ENCODE measurements around the gene RNF144A.
"Not testable (repeated sequence)": the region's sequence is repeated elsewhere in the genome, so short reads cannot be mapped to it uniquely, and the experiment has no call there.

RNF144A gene, protein sequence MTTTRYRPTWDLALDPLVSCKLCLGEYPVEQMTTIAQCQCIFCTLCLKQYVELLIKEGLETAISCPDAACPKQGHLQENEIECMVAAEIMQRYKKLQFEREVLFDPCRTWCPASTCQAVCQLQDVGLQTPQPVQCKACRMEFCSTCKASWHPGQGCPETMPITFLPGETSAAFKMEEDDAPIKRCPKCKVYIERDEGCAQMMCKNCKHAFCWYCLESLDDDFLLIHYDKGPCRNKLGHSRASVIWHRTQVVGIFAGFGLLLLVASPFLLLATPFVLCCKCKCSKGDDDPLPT

DNA sequence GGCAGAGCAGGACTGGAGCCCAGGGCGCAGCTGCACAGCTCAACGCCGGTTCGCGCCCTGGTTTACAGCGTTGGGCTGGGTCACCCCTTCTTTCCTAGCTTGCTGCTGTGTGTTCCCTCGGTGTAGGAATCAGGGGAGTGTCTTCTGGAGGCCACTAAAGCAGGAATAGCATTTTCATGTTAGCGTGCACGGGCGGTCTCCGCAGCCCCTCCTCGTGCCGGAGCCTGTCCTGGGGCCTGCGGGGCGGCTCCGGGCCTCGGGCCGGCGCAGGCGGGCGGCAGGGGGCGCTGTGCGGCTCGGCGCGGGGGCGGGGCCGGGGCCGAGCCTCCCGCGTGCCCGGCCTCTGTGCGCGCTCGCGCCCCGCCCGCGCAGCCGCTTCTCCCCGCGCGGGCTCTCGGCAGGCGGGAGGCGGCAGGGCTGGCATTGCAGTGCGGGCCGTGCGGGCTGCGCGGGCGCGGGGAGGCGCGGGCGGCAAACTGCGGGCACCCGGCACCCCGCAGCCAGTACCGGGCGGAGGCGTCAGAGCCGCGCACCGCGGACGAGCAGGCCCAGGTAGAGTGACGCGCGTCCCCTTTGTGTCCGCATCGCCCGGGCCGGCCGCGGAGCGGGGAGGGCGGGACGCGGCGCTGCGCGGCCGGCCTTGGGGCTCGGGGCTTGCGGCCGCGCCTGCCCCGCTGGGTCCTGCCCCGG lies at the start of gene RNF144A:
TSS of gene RNF144A (plus strand) at position 342 of the 690 bp plus-strand sequence. CDS start 79,515 bp downstream, outside the sequence.
- DNase-seq = peak; percentile 68

DNA sequence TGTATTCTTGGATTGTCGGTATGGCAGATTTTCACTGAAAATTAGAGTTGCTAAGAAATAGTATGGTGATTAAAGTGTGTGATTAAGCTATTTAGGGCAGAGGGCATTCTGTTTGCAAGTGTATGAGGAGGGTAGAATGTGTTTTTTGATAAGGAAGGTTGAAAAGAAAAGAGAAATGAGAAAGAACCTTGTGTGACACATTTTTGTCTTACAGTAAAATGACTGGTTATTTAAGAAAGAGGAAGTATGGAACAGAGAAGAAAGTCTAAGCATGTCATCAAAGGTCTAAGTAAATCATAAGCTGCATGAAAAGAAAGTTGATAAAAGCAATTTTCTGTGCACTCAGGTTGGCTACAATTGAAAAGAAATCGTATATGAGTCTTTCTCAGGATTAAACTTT lies 44.8 kb upstream of the RNF144A start:
- no peak for DNase-seq

DNA sequence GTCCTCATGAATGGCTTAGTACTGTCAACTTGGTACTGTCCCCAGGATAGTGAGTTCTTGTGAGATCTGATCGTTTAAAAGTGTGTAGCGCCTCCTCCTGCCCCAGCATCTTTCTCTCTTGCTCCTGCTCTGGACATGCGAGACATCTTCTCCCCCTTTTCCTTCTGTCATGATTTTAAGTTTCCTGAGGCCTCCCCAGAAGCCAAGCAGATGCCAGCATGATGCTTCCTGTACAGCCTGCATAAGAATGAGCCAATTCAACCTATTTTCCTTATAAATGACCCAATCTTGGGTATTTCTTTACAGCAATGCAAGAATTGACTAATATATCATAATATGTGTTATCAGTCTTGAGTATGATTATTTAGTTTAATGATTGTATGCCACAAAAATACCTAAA lies 43.2 kb upstream of the RNF144A start:
- no peak for DNase-seq

DNA sequence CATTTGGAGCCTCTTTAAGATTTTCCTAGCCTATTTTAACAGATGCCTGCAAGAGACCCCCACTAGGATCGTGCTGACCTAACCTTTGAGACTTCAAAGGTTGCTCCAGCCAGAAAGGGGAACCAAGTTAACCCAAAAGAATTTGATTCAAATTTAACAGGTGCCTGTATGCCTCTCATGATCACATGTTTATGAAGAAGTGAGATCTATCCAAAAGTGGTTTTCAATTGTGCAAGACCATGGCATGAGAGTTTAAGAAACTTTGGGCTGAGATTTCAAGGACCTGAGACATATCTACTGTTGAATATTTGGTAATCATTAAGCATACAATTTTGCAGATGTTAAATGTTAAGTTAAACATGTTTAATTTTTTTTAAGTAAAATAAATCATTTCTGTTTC lies 40.9 kb upstream of the RNF144A start:
- no peak for DNase-seq

DNA sequence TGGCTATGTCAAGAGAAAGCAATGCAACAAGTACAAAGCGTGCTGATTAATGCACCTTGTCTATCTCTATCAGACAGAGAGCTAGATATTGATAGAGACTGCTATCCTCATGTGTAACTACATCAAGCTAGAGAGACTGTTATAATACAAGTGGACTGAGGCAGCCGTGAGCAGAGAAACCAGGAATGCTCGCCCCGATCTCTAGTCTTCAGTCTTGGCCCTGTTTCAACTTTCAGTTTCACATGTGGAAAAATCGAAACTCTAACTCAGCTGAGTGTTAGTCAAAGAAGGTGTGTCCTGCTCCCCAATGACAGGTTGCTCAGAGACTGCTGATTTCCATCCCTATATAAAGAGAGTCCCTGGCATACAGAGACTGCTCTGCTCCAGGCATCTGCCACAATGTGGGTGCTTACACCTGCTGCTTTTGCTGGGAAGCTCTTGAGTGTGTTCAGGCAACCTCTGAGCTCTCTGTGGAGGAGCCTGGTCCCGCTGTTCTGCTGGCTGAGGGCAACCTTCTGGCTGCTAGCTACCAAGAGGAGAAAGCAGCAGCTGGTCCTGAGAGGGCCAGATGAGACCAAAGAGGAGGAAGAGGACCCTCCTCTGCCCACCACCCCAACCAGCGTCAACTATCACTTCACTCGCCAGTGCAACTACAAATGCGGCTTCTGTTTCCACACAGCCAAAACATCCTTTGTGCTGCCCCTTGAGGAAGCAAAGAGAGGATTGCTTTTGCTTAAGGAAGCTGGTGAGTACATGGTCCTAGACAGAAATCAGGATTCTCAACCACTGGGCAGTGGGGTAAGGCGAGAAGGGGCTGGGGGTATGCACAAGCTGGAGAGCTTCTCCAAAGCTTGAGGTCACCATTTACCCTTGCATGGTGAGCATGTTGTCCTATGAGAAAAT lies 39.6 kb upstream of the RNF144A start, which contains the start of gene RSAD2:
TSS of gene RSAD2 (plus strand) at position 376 of the 903 bp plus-strand sequence. CDS start at position 400, 24 bp downstream.
- no peak for DNase-seq

DNA sequence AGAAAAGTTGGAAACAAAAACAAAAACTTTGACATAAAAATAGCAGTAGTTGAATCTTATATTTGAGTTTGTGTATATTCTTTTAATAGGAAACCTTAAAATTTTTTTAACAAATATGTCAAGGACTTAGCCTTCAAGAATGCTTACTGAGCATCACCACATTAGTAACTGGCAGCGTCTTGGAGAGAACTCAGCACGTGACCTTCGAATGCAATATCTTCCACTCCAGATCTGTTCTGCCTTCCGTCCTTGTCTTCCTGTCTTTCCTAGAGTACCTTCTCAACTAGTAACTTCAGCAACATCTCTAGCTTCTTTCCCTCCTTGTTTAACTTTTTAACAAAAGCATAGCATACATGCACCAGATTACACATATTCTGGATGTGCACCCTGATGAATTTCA lies 38.7 kb upstream of the RNF144A start:
- DNase-seq = no peak

DNA sequence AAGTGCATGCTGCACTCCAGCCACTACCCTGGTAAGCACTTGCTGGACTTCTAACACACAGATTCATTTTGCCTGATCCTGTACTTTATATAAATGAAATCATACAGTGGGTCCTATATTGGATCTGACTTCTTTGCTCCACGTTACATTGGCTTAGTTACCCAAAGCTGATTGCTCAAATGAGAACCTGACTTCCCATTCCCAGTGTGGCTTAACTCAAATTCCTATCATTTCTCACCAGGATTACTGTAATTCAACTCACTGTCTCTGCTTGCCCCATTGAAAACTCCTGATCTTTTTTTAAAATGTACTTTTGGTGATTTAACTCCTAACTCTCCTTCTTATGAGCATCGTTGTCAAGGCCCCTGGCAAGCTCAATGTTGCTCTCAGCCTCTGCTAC lies 38.2 kb upstream of the RNF144A start:
- no peak for DNase-seq

DNA sequence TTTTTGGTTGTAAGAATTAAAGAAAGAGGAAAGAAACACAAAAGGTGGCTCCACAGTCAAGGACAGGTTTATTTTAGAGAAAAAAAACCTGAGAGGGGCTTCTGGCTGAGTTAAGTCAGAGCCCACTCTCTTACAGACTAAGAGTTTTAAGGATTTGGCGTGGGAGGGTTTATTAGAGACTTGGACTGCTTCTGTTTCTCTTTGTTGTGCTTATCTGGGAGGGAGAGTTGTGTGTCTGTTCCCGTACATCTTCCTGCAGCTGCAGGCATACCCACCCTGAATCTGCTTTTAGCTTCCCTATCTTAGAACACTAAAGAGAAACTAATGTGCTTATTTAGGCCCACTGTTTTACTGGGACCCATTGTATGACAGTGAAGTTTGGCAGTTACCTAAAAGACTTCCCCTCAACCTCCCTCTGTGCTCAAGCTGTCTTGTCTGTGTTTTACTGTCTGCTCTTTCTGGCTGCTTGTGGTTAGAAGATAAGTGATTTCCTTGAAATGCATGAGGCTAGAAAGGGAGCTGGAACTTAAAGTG lies 36.9 kb upstream of the RNF144A start:
- DNase-seq = peak; percentile 29

DNA sequence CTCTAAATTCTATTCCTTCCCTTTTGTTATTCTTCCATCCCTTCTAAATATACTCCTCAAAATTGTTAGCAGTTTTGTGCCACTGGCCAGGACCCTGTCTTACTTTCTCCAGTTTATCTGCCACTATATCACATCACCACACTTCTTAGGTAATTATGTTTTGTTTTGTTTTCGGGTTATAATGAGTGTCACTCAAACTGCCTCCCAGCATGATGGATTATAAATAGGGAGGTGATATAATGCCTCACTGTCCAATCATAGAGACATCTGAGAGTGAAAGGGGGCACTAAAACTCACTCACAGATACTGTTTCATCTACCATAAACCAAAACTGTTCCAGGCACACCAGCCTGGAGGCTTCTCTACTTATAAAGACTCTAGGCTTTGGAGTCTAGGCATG lies 36.2 kb upstream of the RNF144A start:
- no peak for DNase-seq

DNA sequence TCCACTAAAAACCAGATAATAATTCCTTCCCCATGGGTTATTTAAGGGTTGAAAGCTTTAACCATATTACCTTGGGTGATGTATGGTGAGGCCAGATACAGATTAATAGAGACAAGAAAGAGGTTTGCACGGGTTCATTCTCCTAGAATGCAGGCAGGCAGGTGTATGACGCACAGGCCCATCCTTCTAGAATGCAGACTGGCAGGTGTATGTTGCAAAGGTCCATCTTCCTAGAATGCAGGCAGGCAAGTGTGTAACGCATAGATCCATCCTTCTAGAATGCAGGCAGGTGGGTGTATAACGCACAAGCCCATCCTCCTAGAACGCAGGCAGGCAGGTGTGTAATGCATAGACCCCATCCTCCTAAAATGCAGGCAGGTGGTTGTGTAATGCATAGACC lies 35.7 kb upstream of the RNF144A start:
- DNase-seq = no peak

DNA sequence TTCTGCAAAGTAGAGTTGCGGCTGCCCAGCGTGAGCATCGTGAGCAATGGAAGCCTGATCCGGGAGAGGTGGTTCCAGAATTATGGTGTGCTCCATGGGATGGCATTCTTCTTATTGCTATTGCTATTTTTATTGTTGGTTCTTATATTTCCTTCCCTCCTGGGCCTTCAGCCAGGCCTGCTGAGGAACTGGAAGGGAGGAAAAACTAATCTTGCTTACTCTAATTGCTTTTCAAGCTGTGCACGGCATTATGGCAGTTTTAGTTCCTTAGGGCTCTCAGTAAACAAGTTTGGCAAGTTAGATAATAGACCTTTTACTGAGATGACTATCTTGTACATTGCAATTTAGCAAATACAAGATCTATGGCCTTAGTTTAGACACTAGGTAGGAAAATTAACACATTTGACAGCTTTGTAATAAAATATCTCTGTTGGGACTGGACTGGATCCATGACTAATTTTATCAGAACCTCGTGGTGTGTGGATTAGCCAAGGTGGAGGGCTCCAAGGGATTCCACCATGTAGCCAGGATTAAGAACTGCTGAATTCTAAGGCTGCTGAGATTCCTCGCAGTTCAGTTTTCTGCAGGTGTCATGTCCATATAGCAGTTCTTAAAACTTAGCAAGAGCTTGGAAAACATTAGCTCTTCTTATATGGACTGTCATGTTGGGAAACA lies 33.6 kb upstream of the RNF144A start:
- DNase-seq = no peak

DNA sequence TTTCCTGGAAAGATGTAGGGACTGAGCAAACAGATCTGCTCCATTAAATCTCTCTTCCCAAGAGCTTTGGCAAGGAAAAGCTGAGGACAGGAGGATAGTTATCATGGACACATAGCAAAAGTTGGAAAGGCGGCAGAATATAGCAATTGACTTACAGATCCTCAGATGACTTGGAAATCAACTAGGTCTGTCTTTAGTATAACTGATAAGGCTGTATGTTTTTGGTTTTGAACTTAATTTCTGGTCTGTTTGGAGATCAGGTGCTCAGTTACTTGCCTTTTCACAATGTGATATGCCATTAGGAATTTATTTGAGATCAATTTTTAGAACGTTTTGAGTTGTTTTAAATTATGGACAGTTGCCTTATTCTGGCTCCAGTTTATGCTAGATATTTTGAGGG lies 31.7 kb upstream of the RNF144A start:
- DNase-seq = no peak

DNA sequence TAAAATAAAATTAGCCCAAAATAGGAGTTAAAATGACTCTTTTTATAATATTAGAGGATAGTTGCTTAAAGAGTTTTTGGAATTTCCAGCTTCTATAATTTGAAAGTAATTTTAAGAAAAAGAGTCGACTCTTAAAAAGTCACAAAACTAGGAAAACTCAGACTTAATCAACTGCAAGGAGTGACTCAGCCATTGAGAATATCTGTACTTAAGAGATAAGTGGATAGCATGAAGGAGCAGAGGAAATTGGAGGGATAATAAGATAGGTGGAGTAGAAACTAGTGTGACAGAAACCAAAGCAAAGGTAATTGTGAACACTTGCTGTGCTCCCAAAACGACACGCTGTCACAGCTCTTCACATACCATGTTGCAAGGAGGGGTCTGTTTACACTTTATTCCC lies 31.2 kb upstream of the RNF144A start:
- DNase-seq = no peak

DNA sequence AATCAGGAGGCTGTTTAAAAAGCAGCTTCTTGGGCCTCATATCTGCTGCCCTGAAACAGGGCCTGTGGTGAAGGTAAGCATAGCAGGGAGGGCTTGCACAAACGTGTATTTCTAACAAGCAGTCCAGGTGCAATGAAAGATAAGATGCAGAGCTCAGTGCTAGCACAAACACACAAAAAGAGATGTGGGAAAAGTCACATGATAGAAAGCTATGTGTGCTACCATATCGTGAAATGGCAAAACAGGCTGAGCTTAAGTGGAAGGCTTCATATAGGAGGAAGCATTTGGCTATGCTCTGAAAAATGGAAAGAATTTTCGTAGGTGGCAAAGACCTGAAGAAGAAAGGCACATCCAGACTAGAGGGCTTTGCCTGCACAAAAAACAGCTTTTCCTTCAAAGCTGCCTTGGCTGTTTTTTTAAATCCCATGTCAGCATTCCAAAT lies 29.4 kb upstream of the RNF144A start:
- no peak for DNase-seq

DNA sequence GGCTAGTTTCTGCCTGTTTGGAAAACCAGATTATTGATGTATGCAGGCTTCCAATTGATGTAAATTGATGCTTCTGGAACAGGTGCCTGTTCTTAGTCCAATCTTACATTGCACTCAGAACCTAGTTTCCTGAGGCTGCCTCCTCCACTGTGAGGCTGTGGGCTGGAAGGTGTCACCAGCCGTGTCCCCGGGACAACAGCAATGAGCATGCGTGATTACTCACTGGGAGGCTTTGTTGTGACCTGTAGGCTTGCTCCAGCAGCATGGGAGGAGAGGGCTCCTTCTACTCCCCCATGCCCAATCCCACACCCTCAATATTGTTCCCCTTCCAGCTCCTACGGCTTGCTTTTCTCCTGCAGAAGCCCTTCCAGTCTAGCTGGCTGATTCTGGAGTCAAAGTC lies 28.5 kb upstream of the RNF144A start:
- no peak for DNase-seq

DNA sequence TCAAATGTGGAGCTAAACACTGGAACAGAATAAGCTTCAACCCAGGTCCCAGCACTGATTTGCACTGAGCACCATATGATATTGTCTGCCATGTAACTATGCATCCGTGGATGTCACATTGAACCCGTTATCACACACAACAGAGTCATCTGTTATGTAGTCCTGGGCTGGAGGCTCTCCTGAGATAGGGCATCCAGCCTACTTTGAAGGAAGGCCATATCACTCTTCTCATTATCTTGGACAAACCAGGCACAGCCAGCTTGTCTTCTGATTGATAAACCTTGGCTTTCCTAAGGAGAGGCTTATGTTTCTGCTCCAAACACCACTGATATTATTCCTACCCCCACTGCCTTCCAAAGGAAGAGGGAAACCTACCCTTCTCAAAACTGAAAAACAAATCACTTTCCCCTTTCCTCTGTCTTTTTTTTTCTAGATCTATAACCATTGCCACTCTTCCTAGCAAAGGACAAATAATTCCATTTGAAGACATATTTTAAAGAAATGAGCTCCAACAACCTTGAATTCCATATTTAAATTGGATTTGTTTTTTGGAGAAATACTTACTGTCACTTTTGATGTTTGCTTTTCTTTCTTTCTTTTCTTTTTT lies 23.2 kb upstream of the RNF144A start:
- no peak for DNase-seq

DNA sequence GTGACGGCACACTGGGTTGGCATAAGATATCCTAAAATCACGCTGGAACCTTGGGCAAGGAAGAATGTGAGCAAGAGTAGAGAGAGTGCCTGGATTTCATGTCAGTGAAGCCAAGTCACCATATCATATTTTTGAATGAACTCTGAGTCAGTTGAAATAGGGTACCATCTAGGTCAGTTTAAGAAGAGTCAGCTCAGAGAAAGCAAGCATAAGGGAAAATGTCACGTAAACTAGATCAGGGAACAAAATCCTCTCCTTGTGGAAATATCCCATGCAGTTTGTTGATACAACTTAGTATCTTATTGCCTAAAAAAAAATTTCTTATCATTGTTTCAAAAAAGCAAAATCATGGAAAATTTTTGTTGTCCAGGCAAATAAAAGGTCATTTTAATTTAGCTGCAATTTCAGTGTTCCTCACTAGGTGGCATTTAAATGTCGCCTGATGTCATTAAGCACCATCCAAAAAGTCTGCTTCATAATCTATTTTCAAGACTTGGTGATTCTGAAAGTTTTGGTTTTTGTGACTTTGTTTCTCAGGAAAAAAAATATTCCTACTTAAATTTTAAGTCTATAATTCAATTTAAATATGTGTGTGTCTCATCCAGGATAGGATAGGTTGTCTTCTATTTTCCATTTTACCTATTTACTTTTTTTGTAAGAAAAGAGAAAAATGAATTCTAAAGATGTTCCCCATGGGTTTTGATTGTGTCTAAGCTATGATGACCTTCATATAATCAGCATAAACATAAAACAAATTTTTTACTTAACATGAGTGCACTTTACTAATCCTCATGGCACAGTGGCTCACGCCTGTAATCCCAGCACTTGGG lies 20.1 kb upstream of the RNF144A start:
- DNase-seq = no peak

DNA sequence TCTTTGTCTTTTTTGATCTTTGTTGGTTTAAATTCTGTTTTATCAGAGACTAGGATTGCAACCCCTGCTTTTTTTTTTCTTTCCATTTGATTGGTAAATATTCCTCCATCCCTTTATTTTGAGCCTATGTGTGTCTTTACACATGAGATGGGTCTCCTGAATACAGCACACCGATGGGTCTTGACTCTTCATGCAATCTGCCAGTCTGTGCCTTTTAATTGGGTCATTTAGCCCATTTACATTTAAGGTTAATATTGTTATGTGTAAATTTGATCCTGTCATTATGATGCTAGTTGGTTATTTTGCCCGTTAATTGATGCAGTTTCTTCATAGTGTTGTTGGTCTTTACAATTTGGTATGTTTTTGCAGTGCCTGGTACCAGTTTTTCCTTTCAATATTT lies 14.6 kb upstream of the RNF144A start:
- not testable (repeated sequence) for DNase-seq

DNA sequence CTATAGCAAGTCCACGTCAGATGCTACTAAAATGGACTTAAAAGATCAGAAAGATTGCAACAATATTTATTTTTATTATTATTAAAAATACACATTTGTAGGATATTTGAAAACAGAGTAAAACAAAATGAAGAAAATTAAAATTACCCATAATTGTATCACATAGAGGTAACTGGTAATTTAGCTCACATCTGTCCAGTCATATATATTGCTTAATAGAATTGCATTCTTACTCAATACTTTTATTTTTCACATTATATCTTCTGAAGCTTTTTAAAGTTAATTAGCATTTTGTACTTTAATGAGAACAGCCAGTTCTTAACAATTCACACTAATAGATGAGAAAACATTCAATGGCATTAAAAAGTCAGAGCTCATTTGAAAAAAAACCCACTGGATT lies 11.5 kb upstream of the RNF144A start:
- DNase-seq = no peak

DNA sequence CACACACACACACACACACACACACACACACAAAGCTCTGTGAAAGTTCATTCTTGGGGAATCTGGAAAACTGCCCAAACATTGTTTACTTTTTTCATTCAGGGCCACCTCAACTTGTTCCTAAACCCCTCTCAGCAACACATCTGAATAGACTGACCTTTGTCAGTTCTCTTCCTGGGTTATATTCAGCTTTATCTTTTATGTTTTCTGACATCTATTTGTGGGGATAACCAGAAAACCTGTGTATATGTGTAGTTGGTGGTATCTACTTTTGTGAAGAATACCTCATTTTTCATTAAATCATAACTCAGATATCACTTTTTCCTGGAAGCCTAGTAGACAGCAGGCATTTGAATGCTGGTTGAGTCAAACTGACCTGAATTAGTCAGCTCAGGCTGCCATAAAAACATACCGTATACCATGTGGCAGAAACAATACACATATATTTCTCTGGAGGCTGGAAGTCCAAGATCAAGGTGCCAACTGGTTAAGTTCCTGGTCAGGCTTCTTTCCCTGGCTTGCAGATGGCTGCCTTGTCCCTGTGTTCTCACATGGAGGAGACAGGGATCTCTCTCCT lies 11.0 kb upstream of the RNF144A start:
- no peak for DNase-seq

DNA sequence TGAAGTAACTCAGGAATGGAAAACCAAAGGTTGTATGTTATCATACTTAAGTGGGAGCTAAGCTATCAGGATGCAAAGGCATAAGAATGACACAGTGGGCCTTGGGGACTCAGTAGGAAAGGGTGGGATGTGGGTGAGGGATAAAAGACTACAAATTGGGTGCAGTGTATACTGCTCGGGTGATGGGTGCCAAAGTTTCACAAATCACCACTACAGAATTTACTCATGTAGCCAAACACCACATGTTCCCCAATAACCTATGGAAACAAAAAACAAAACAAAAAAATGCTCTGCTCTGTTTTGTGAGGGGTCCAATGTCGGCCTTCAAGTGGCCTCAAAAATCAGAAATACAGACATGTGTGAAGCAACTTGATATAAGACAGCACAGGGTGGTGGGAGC lies 8.9 kb upstream of the RNF144A start:
- no peak for DNase-seq
